ENCODE measurements around the gene LRMDA.
"Not testable (repeated sequence)": the region's sequence is repeated elsewhere in the genome, so short reads cannot be mapped to it uniquely, and the experiment has no call there.

Gene LRMDA

DNA sequence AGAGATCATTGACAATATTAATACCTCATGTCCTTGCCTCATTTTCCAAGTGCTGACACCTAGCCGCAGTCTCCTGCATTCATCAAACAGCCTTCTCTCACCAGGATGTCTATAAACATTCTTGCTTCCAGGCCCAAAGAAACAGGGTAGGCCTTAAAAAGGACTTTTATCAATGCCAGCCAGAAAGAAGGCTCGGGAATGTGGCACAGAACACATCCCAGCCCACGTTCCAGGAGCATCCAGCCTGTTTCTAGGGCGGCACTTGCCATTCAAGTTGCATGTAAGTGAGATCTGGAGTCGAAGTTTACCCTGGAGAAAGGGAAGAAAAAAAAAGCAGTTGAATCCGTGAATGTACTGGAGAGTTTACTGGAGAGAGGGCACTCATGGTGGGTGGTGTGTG lies 1123.1 kb downstream of the LRMDA start:
- no peak for DNase-seq (ENCODE audit: low read depth)

DNA sequence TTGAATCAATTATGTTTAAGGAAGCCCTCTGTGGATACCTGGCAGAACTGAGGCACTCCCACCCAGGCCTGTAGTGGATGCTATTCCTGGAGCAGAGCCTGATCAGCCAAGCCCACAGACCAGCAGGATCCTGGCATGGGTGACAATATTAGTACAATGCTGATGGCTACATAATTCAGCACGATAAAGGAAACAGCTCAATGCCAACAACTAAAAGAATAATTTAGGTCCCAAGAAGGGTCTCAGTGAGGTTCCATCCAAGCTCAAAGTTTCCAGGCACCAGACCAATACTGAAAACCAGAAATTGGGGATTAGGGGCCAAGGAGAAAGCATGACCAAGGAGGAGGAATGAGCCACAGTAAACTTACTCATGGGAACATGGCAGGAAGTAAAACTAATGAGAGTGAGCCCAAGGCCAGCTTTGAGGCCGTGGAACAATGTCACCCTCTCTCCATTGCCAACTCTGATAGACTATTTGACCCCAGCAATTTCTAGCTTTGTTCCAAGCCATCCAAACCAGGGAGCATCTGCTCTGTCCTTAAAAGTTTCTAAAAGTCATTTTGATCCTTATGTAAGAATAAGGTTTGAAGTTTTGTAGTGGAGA lies 1123.7 kb downstream of the LRMDA start:
- DNase-seq (ENCODE audit: low read depth), result no peak

DNA sequence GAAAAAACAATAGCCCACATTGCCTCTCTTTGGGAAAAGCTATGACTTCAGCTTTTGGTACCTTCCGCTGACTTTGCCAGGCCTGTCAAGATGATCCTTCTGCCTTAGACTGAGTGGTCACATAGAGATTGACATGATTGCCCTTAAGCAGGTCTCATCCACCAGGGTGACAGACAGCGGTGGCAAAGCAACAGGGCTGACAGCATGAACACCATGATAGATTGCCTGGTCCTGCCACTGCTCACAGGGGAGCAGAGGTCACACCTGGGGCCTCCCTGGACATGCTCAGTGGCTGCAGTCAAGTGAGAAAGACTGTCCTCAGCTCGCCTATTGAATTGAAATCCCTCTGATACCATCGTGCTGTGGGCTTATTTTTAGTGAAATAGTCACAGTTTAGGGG lies 1125.9 kb downstream of the LRMDA start:
- no peak for DNase-seq (ENCODE audit: low read depth)

- DNase-seq (ENCODE audit: low read depth), result peak; percentile 96
These were observed 1127.2 kb downstream of the LRMDA start for GRCh38 chr10:76558586-76558985.

DNA sequence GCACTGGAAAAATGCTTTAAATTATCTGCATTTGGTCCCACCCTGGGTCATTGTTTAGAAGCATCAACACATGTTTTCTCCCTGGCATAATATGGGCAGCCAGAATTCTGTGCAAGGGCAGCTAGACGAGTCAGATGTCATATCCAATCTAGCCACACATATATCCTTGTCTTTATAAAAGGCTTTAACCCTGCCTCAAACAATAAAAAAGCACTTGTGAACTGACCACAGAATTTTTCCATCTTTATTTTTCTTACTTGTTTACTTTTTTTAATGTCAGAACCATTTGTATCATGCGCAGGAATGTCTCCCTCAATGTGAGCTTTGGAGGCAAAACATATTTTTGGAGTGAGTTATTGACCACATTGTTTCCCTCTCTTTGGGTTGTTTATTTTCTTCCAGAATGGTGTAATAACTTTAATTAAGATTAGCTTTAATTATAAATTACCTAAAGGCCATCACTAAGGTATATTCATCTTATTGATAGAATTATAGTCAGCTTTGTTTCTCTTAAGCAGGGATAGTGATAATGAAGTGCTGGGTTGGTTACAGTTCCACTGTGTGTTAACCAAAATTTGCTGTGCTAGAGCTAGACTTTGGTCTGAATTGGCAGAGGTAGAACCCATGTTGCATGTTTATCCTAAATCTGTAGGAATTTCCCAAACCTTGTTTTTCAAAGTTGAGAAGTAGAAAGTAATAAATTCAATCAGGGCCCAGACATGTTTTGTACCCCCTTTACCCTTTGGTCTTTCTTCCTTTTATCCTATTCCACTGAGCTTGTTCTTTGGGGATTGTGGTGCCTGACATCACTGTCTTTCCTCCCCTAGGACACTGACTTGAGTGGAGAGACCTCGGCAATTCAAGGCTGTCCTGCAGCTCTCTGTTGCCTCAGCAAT lies 1127.8 kb downstream of the LRMDA start:
- peak; percentile 95 for DNase-seq (ENCODE audit: low read depth)

- peak; percentile 82 for DNase-seq (ENCODE audit: low read depth)
These were observed 1128.4 kb downstream of the LRMDA start for GRCh38 chr10:76559892-76560220.

DNA sequence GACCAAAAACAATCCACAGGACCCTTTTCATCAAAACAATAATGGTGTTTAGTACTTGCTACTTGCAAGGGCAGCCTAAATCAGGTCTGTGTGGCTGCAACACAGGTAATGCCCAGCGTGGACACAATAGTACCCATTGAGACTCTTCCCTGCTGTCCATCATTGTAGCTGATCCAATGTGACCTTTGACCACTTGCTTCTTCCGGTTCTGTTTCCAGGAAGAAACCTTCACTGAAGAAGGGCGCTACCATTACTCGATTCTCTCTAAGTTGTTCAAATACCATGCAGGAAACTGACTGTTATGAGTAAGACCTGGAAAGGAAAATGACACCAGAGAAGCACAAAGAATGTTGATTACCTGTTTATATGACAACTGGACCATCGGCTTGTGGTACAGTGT lies 1128.9 kb downstream of the LRMDA start:
- no peak for DNase-seq (ENCODE audit: low read depth)

GRCh38 chr10:76563286-76563685 lies 1131.9 kb downstream of the LRMDA start:
- no peak for DNase-seq (ENCODE audit: low read depth)

DNA sequence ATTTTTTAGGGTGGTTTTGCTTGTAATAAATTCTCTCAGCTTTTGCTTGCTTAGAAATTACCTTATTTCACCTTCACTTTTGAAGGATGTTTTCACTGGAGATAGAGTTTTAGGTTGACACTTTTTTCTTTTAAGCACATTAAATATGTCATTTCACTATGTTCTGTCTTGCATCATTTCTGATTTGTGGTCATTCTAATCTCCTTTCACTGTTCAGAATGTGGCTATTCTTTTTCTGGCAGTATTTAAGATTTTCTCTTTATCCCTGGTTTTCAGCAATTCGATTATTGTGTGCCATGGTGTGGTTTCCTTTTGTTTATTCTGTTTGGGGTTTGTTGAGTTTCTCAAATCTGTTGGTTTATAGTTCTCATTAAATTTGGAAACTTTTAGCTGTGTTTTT lies 1140.6 kb downstream of the LRMDA start:
- no peak for DNase-seq (ENCODE audit: low read depth)

GRCh38 chr10:76576276-76576962 lies 1145.0 kb downstream of the LRMDA start:
- DNase-seq (ENCODE audit: low read depth), result peak; percentile 90

- no peak for DNase-seq (ENCODE audit: low read depth)
These were observed 1146.0 kb downstream of the LRMDA start for GRCh38 chr10:76577455-76577854.

DNA sequence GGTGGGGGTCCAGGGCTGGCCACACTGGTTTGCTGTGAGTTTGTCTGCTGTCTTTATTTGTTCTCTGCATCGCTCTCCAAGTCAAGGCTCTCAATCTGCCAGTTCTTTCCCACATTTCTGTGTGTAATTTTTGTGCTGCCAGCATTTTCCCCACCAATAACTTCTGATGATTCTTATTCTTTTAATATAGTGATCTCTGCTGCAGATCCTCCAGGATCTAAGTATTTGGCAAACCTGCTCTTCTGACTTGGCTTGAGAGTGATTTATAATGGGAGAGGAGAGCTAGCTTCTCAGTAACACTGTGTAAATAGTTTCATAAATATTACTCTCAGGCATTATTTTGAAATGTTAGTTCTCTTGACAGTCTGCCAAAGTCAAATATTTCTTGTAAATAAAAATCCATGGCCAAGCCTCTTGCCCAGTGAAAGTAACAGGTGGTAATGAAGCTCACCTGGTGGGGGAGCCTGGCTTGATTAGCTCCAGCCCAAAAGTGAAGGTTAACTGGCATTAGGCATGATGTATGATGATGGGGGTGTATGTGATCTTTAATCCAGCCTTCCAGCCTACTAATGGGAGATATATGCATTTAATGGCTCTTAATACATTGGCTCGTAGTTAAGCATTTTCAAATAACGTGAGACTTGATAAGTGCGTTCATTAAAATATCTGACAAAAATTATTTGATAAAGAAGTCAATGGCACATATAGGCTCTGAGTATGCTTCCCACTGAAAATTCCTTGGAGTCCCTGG lies 1150.3 kb downstream of the LRMDA start:
- DNase-seq (ENCODE audit: low read depth), result no peak

DNA sequence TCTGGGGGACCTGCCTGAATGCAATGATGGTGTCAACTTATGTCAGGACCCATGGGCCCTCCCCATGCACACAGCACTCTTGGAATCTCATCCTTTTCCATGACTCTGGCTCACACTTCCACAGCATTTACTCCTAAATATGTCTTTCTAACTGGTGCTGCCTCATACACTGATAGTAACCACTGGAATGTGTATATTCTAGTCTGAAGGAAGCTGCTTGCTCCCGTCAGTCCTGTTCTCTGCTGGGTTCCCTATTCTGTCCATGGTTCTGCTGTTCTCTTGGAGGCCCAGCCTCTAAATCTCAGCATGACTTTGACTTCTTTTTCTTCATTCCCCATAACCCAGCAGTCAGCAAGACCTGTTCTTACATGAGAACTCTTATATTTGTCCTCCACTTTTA lies 1151.1 kb downstream of the LRMDA start:
- peak; percentile 69 for DNase-seq (ENCODE audit: low read depth)

DNA sequence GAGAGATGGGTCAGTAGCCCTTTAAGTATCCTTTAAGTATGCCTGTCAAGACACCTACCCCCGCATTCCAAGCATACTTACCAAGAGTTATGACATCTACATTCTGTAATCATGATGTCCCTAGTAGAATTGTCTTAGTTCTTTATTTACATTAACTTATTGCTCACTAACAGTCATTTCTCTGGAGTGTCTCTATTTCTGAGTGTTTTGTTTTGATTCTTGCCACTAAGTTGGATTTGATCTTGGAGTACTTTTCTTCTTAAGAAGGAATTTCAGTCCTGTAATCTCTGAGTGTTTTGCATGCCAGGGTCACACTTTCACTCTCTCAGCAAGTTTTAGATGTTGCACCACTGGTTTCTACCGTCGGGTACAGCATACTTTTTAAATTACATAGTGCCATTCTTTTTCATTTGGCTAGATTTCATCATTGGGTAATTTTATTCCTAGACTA lies 1152.3 kb downstream of the LRMDA start:
- DNase-seq (ENCODE audit: low read depth), result peak; percentile 94

DNA sequence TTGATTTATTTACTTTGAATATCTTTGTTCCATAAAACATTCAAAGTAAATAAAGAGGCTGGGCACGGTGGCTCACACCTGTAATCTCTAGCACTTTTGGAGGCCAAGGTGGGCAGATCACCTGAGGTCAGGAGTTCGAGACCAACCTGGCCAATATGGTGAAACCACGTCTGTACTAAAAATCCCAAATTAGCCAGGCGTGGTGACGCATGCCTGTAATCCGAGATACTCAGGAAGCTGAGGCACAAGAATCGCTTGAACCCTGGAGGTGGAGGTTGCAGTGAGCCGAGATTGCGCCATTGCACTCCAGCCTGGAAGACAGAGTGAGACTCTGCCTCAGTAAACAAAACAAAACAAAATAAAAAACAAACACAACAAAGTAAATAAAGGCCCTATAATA lies 1153.0 kb downstream of the LRMDA start:
- DNase-seq (ENCODE audit: low read depth), result not testable (repeated sequence)
